GM04504 (cell line): ENCODE data around the gene RNF43.

Source experiments
- DNase-seq: peaks from one replicate; pipeline ENCODE4 v3.0.0-alpha.2; 2012; ENCODE audit warnings: low read depth

The RNF43 gene

DNA sequence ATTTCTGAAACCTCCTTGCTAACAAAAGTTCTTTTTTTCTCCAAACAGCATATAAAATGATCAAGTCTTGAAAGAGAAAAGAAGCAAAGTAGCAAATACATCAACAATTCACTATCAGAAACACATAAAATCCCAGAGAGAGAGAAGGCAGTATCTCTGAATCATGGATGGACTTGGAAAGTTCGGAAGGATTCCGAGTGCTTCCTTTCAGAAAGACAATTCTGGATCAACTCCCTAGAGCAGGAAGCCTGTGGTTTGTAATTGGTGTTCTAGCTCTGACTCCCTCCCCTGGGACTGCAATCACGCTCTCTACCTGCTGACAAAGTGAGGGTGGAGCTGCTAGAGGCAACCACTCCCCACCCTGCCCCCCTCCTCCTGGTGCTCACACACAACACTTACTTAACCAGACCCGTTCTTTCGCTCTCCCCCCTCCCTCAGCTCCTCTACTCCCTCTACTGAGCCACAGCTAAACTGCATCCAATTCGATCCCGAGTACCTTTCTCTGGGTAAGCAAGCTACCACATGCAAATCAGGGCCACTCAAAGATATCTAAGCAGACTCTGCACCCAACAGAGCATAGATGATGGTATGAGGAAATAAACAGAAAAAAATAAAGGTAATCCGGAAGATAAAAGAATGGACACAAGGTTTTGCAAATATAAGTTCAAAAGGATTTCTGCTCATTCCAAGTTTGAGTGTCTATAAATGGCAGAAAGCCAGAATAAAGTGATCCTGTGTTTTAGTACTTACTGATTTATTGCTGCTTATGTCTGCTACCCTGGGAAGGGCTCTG is at the start of gene RNF43:
RNF43 (minus strand) TSS at position 235 of the 793 bp plus-strand sequence. CDS start 1,957 bp downstream, outside the sequence.
- peak; percentile 50 for DNase-seq

DNA sequence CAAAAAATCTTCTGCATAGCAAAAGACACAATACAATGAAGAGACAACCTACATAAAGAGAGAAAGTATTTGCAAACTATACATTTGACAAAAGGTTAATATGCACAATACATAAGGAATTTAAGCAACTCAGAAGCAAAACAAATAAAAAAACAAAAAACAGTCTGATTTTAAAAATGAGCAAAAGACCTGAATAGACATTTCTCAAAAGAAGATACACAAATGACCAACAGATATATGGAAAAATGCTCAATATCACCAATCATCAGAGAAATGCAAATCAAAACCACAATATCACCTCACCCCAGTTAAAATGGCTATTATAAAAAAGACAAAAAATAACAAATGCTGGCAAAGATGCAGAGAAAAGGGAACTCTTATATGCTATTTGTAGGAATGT is 38.2 kb upstream of the RNF43 start:
- no peak for DNase-seq

DNA sequence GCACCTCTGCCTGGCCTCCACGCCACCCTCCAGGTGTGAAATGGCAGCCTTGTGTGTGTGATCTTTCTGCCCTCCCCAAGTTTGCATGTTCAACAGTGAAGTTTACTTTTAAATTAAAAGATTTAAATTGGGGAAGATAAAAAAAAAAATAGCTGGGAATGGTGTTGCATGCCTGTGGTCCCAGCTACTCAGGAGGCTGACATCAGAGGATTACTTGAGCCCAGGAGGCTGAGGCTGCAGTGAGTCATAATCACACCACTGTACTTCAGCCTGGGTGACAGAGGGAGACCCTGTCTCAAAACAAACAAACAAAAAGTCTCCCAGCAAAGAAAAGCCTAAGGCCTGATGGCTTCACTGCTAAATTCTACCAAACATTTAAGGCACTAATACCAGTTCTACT is 35.4 kb upstream of the RNF43 start:
- no peak for DNase-seq

DNA sequence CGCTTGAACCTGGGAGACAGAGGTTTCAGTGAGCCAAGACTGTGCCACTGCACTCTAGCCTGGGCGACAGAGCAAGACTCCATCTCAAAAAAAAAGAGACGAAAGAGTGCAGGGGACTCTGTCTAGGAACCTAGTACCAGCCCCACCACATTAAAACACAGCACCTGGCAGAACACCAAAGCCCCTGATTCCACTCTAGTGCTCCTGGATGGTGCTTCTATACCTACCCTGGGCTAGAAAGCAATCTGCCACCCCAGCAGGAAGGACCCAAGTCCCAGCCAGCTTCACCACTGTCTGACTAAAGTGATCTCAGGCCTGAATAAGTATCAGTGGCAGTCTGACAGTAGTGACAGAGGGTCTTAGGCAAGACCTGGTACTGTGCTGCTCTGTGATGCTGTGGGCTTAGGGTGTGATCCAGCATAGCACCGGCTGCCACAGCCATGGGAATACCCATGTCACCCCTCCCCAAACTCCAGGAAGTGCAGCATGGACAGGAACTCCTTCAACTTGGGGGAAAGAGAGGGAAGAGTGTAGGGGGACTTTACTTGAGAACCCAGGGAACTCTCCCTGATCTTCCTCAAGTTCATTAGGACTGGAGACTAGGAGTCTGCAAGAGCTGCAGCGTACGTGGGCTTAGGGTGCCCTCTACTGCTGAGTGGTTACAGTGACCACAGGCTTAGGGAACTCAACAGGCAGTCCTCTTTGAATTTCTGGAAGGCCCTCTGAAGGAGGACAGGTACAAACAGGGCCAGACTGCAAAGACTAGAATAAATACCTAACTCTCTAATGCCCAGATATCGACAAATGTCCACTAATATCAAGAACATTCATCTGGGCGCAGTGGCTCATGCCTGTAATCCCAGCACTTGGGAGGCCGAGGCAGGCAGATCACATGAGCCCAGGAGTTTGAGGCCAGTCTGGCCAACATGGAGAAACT is 30.0 kb upstream of the RNF43 start:
- DNase-seq, result peak; percentile 59

DNA sequence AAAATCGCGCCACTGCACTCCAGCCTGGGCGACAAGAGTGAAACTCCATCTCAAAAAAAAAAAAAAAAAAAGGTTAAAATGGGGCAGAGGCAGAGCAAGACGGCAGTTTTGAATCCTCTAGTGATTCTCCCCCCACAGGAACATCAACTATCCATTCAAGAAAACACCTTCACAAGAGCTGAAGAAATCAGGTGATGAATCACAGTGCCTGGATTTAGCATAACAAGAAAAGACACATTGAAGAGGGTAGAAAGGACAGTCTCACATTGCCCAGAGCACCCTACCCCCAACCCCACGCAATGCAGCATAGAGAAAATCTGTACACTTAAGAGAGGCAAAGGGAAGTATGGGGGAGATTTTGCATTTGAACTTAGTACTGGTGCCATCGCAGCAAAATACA is 28.8 kb upstream of the RNF43 start:
- no peak for DNase-seq

DNA sequence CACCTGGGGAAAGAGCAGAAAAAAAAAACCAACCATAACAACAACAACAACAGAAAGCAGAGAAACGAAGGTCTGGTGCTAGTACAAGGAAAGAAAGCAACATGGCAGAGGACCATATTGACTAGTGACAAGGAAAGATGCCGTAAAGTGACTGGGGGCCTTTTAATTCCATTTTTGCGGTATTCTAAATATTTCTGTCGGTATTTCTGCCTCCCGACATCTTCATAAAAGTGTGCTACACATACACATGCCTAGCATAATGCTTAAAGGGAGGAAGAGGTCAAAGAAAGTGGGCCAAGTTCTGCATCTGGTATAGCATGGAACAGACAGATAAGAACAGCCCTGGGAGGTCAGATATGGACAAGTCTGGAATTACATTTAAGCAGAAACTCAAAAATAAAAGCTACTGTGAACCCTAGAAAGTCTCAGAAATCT is 19.5 kb upstream of the RNF43 start:
- no peak for DNase-seq

DNA sequence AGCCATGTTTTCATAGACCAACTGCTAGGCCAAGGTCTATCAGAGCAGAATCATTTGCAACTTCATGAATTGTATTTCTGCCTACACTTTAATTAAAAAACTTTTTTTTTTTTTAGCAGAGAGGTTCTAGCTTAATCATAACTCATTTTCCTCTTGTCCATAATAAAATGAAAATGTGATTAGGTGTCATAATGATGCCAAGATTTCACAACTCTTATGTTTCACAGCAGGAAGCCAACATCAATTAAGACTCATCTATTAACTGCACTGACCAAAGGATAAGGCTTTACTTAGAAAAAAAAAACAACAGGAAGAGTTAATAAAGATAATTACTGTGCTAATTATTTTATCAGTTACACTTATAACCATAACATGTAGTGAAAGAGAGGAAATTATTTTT is 18.9 kb upstream of the RNF43 start:
- DNase-seq, result no peak

DNA sequence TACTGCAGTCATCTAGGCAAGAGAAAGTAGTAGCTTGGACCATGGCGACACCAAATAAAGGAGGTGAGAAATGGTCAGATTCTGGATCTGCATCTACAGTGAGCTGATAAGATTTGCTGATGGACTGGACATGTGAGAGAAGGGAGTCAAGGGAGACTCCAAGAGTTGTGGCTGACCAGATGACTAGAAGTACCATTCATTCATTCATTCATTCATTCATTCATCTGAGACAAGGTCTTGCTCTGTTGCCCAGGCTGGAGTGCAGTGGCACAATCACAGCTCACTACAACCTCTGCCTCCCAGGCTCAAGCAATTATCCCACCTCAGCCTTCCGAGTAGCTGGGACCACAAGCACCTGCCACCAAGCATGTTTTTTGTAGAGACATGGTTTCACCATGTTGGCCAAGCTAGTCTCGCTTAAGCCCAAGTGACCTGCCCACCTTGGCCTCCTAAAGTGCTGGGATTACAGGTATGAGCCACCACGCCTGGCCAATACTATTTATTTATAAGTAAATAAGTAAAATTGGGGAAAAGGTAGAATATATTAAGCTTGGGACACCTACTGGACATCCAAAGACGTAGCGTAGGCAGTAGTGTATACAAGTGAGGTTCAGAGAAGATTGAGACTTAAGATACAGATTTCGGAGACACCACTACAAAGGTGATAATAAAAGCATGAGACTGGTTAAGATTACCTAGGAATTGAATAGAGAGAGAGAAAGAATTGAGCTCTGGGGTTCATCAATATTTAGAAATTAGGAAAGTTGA is 15.7 kb upstream of the RNF43 start:
- no peak for DNase-seq

DNA sequence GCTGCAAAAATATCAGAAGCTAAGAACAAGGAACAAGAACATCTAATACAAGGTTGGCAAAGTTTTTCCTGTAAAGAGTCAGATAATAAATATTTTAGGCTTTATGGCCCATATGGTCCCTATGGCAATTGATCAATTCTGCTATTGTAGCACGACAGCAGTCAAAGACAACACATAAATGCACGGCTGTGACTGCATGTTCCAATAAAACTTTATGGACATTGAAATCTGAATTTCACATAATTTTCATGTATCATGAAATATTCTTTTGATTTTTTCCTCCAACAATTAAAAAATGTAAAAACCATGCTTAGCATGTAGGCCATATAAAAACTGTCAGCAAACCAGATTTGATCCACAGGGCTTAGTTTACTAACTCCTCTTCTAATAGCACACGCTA is 10.5 kb upstream of the RNF43 start:
- no peak for DNase-seq

DNA sequence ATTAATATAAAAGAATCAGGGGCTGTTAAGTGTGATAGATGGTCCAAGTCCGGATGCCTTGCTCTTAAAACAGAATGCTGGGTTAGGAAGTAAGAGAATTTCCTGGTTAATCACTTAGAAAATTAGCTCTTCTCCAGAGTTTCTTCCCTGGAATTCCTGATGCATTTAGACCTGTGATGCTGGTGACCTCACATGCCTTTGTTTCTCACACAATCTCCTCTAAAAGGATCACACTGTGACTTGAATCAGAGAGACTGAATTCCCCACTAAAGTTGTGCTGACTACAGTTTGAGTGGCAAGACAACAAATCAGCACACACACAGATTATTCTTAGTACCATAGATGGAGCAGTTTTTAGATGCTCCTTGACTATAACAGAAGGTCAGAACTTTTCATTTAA is 4.4 kb upstream of the RNF43 start:
- DNase-seq, result no peak

DNA sequence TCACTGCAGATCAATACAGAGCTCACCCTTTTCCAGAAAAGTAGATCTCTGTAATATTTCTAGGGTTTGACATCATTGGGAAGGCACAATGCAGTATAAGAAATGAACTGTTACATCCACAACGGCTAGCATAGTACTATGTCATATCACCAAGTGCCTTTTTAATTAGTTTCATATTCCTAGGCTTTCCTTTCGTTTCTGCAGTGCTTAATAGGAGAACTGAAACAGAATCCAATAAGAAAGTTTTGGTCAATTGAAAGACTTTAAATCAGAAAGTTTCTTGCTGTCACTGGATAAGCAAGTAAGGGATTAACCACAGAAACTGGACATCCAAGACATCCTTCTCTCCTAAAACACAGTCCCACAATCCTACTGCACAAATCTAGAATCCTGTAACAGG is 3.5 kb upstream of the RNF43 start:
- DNase-seq, result no peak

DNA sequence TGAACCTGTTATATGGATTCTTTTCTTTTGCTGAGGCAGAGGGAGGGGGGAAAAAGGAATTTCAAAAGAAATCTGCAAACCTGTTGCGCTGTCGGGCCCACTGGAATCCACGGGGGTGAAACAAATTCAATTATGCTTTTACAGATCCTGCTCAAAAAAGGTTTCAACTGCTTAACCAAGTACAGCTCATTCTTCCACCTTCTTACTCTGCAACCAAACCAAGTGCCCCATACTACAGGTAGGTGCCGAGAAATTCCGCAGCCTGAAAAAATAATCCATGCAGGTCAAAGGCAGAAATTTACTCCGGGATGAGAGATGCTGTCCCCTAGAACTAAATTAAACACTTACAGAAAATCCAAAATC is 416 bp downstream of the RNF43 start:
- no peak for DNase-seq

DNA sequence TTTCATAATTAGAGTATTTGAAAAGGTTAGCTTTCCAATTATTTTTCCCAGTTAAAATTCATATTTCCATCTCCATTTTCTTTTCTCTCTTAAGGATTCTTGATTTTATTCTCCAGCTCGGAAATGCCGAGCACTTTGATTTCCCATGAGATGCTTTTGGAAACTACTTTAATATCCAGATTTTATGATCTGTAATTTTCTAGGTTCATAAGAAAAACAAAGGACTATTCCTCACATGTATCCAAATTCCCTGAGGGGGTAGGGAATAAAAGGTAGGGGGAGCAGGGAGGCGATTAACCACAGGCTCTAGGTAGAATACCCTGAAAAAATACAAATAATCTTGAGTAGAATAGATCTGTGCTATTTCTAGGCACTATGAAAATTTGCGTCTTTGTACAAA is 938 bp downstream of the RNF43 start:
- DNase-seq, result no peak

DNA sequence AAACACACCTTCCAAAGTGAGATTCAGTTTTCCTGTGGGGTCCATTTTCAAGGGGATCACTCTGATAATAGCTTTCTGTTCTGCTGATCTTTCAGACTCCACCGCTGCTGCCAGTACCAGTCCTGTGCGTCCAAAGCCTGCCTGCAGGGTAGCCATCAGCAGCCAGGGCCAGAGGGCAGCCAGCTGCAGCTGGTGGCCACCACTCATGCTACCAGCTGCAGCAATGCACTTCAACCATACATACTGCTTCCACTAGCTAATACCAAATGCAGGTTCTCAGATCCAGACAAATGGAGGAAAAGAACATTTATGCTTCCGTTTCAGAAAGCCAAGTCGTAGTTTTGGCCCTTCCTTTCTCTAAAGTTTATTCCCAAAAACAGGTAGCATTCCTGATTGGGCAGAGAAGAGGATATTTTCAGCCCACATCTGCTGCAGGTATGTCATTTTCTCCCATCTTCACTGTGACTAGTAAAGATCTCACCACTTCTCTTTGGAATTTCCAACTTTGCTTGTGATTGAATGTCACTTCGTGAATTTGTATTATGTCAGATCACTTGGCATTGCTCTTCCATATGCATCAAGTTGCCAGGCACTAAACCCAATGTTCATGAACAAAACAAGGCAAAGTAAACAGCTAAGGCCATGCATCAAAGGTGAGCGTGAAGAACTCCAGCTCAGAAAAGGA is 1.8 kb downstream of the RNF43 start:
- DNase-seq, result no peak

DNA sequence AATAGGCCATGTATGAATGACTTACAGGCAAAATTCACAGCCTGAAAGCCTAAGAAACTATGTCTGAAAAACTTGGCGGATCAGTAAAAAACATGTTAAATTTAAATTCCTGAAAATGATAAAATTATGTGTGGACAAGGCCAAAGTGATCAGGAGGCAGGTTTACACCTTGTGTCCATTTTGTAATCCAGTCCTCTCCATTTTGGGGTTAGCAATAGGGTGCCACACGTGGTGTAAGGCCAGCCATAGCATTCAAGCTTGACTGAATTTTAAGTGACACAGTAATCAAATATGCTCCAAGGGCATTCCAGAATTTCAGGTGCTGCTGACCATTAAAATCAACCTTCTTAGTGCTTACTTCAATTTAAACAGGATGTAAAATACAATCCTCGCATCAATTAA is 2.7 kb downstream of the RNF43 start:
- DNase-seq, result no peak

DNA sequence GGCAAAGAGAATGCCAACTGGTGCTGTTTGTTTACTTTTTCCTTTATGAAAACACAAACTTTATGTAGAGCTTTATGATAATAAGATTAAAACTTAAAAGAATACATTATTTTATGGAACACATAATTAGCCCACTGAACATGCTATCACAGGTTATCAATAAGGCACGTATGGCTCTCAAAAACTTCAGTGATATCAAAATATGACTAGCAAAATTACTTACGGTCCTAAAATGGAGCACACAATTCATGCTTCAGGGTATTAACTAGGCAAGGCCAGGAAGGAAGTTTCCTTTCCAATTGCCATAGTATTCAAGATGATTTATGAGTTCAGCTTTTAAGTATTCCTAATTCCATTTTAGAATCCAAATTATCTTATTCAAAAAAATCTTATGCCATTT is 3.6 kb downstream of the RNF43 start:
- no peak for DNase-seq

DNA sequence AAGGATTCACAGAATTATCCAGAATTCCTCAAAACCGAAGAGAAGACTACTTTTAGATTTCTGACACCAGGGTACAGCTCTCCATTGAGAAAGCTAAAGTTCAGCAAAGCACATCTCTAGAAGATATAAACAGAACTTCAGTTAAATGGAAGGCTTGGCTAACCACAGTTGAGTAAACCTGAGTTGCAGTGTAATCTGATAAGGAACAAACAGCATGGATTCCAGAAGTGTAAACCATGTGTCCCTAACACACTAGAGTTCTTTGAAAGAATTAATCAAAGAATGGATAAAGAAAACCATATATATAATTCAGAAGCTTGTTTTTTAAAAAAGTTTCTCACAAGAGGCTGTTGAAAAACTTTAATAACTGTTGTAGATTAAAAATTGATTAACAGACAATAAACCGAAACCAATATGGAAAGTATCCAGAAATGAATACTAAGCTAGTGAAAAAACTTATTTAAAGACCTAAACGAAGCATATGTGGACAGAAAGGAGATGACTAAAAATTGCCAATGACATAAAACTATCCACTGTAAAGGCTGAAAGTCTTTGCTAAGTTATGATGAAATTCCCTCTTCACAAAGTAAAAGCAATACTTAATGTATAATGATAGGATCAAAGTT is 4.3 kb downstream of the RNF43 start:
- no peak for DNase-seq

DNA sequence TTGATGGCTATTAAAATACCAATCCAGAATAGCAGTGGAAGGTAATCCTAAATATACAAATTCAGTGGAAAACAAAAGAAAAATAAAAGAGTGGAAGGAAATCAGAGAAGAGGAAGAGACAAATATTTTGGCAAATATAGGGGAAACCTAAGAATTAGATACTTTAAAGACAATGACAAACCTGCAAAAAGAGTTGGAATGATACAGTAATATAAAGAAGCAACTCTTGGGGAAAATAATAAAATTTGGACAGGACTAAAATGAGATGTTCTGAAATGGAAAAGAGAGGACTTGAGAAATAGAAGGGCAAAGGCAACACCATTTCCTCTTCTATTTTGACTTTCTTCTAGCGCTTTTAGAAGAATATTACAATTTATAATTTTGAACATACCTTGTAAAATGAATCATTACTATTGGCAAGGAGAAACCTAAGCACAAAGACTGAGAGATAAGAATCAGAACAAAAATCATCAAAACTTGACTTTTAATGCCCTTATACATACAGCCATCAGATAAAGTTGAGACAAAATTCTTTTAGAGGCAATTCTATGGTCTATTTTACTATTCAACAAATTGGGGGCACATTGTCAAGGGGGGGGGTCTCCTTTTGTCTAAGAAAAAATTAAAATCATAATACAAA is 5.2 kb downstream of the RNF43 start:
- DNase-seq, result no peak

DNA sequence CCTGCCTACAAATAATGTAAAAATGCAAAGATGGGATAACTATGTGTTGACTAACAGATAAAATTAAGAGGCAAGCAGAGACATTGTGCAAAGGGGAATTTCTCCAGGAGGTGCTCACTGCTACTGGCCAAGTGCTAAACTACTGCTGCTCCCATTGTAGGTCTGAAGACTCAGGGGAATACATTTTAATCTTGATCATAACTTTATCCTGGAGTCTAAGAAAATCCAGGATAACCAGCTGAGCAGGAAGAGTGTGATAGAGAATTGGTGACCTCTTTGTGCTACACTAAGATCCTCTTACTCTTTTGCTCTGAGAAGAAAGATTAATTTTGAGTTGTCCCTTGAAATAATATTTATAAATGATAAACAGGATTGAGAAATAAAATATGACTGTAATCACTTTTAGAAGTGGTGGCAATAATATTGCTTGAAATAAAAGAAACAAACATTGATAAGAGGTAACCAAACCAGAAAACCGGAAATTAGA is 5.9 kb downstream of the RNF43 start:
- DNase-seq, result no peak

DNA sequence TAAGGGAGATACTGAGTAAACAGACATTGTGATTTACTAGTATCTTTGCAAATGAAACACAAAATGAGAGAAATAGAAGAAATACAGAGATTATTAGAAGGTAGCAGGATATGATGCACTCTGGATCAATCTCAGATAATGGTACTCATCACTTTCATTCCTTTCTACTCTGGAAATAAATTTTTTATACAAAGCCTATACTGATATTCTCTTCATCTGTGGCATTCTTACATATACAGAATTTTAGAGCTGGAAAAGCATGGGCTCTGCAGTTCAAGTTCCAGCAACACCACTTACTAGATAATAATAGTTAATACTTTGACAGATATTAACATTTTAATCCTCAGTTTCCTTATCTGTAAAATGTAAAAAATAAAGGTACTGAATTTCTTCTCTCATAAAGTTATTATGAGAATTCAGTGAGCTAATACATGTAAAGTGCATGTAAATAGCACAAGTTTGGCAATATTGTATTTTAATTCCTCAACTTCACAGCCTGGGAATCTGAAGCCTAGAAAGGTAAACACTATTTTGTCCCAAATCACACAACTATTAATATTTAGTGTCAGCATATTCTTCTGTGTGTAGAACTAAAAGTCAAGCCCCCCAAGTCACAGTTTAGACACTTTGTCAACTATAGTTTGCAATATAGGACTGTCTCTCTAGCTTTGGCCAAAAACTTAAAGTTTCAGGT is 6.5 kb downstream of the RNF43 start:
- DNase-seq, result no peak
